ENCODE data around the gene MLLT1. TPM values are rescaled to one million over a fixed set of nuclear protein-coding genes. Genes with fewer than 3 reads are reported as not detected.

The MLLT1 gene
- total RNA-seq, 1 experiment from 2014 or later: 58.3 TPM

GRCh38 chr19:6238643-6239281 lies 41.0 kb downstream of the MLLT1 start:
- H3K4me3 ChIP-seq (ENCODE audit: low read depth in 2 of 2, low read length in 2 of 2): no peak overlapping the region
- ChIA-PET CTCF (no interaction called here), POLR2A (no interaction called here)
- H3K27me3 ChIP-seq (ENCODE audit: control insufficient read depth, insufficient read depth, low read length): no peaks in the 10 kb centered on the region
- no TSS peak for BruUV-seq (replicated peaks)
- ATAC-seq (no peak), DNase-seq (ENCODE audit: low read depth, low spot score) (no peak)
- in situ Hi-C loops (cut with HindIII; ENCODE audit: low pct_unique_long_range_greater_than_20kb, low sequenced_read_pairs) (no loop called here), intact Hi-C loops (cut with micrococcal nuclease; ENCODE audit: unreplicated experiment) (no loop called here)
- no peak for TF ChIP-seq REST (IDR thresholded peaks at IDR 0.05; ENCODE audit: insufficient read depth in 1 of 2, low read depth in 2 of 2, low read length in 1 of 2)
- H3K27ac ChIP-seq (ENCODE audit: low read length): no peak overlapping the region
- no peaks in the 10 kb centered on the region for H3K36me3 ChIP-seq (ENCODE audit: control insufficient read depth, insufficient read depth, low read length)
- no peaks in the 10 kb centered on the region for H3K9me3 ChIP-seq (ENCODE audit: control insufficient read depth, insufficient read depth, low read depth, low read length)
- H3K4me1 ChIP-seq (ENCODE audit: control insufficient read depth, insufficient read depth, low read length): no peaks in the 10 kb centered on the region

- BruUV-seq (replicated peaks): no TSS peak
- CTCF ChIA-PET: no interaction called here
- H3K27me3 ChIP-seq (ENCODE audit: control insufficient read depth, insufficient read depth, low read length): no peaks in the 10 kb centered on the region
- H3K4me3 ChIP-seq (ENCODE audit: low read depth in 2 of 2, low read length in 2 of 2): no peak overlapping the region
- intact Hi-C loops (cut with micrococcal nuclease; ENCODE audit: unreplicated experiment): no loop called here
- ATAC-seq (no peak), DNase-seq (ENCODE audit: low read depth, low spot score) (no peak)
- H3K4me1 ChIP-seq (ENCODE audit: control insufficient read depth, insufficient read depth, low read length): no peaks in the 10 kb centered on the region
- H3K36me3 ChIP-seq (ENCODE audit: control insufficient read depth, insufficient read depth, low read length): no peaks in the 10 kb centered on the region
- H3K27ac ChIP-seq (ENCODE audit: low read length): no peak overlapping the region
- POLR2A ChIA-PET: no interaction called here
- no peaks in the 10 kb centered on the region for H3K9me3 ChIP-seq (ENCODE audit: control insufficient read depth, insufficient read depth, low read depth, low read length)
- in situ Hi-C loops (cut with HindIII; ENCODE audit: low pct_unique_long_range_greater_than_20kb, low sequenced_read_pairs): no loop called here
- no peak for TF ChIP-seq CTCF (IDR thresholded peaks at IDR 0.05)
- no peak for TF ChIP-seq SIN3A (IDR thresholded peaks at IDR 0.05; ENCODE audit: borderline replicate concordance, insufficient read depth, low read depth, low read length)
- TF ChIP-seq REST (IDR thresholded peaks at IDR 0.05; ENCODE audit: insufficient read depth in 1 of 2, low read depth in 2 of 2, low read length in 1 of 2): no peak
- no peak for TF ChIP-seq TCF7L2 (IDR thresholded peaks at IDR 0.05; ENCODE audit: low read depth, low read length)
- TF ChIP-seq POLR2AphosphoS5 (IDR thresholded peaks at IDR 0.05; ENCODE audit: low read depth, low read length): no peak
Measured at GRCh38 chr19:6238256-6238642, 41.5 kb downstream of the MLLT1 start.

Data from Panc1 (cell line).